D721Med (cell line): ENCODE data around the gene ERAP2.

Experiments used
- DNase-seq: peaks from one replicate; pipeline ENCODE4 v3.0.0; 2011; ENCODE audit warnings: low spot score; ENCODE audit not compliant: insufficient read length
- FAIRE-seq: peaks from 2 replicates; lab custom pipeline; 2011; peaks lifted over from hg19 to GRCh38; lab: Jason Lieb, UNC
- TF ChIP-seq, protein P1 (sequence below): IDR thresholded peaks from 2 replicates; pipeline ENCODE4 v1.5.1; 2012; ENCODE audit warnings: mild to moderate bottlenecking, control low read depth; ENCODE audit not compliant: insufficient read depth; ENCODE audit errors: missing control alignments

ERAP2 gene

DNA sequence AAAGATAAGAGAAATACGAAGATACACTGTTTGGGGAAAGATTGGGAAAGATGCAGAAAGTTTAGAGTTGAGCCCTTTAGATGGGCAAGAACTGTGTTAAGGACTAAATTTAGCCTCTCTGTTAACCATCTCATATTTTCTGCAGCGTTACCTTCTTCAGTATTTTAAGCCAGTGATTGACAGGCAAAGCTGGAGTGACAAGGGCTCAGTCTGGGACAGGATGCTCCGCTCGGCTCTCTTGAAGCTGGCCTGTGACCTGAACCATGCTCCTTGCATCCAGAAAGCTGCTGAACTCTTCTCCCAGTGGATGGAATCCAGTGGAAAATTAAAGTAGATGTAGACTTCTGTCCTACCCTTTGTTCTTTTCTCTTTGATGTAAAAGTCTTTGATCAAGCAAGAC lies 33.1 kb downstream of the ERAP2 start:
- TF ChIP-seq, protein P1, sequence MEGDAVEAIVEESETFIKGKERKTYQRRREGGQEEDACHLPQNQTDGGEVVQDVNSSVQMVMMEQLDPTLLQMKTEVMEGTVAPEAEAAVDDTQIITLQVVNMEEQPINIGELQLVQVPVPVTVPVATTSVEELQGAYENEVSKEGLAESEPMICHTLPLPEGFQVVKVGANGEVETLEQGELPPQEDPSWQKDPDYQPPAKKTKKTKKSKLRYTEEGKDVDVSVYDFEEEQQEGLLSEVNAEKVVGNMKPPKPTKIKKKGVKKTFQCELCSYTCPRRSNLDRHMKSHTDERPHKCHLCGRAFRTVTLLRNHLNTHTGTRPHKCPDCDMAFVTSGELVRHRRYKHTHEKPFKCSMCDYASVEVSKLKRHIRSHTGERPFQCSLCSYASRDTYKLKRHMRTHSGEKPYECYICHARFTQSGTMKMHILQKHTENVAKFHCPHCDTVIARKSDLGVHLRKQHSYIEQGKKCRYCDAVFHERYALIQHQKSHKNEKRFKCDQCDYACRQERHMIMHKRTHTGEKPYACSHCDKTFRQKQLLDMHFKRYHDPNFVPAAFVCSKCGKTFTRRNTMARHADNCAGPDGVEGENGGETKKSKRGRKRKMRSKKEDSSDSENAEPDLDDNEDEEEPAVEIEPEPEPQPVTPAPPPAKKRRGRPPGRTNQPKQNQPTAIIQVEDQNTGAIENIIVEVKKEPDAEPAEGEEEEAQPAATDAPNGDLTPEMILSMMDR, result no peak
- DNase-seq (no peak), FAIRE-seq (no peak)

GRCh38 chr5:96911139-96911538 lies 34.8 kb downstream of the ERAP2 start:
- no peak for FAIRE-seq
- no peak for DNase-seq
- TF ChIP-seq, protein P1, result no peak

DNA sequence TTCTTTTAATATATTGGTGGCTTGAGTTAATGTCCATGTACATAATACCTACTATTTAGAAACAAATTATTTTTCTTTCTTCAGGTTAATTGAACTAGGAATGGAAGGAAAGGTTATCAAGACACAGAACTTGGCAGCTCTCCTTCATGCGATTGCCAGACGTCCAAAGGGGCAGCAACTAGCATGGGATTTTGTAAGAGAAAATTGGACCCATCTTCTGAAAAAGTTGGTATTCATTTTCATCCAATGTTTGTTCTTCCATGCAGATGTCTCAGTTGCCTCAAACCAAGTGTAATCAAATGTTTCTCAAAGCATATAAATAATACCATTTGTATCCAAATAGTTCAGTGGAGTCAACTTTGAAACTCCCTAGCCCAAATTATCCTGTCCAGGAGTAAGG lies 36.9 kb downstream of the ERAP2 start:
- TF ChIP-seq, protein P1, result no peak
- FAIRE-seq, result no peak
- DNase-seq, result no peak

DNA sequence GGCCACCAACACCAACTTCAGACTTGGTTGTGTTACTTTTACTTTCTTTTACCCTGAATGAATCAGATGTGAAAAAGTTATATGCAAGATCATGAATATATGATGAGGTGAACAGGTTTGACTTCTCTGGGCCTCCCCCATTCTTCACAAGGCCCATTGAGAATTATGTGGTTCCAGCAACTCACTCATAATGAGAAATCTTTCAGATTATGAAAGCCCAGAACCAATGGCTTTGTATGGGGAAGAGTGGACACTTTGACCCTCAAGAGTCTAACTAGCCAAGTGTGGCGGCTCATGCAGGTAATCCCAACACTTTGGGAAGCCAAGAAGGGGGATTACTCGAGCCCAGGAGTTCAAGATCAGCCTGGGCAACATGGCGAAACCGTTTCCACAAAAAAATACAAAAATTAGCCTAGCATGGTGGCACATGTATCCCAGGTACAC lies 43.5 kb downstream of the ERAP2 start:
- DNase-seq (no peak), FAIRE-seq (no peak)
- TF ChIP-seq, protein P1, result no peak

GRCh38 chr5:96920744-96921355 lies 44.5 kb downstream of the ERAP2 start:
- no peak for DNase-seq
- TF ChIP-seq, protein P1, result no peak
- no peak for FAIRE-seq

GRCh38 chr5:96922499-96923244 lies 46.4 kb downstream of the ERAP2 start:
- FAIRE-seq (no peak), DNase-seq (no peak)
- TF ChIP-seq, protein P1, result no peak

DNA sequence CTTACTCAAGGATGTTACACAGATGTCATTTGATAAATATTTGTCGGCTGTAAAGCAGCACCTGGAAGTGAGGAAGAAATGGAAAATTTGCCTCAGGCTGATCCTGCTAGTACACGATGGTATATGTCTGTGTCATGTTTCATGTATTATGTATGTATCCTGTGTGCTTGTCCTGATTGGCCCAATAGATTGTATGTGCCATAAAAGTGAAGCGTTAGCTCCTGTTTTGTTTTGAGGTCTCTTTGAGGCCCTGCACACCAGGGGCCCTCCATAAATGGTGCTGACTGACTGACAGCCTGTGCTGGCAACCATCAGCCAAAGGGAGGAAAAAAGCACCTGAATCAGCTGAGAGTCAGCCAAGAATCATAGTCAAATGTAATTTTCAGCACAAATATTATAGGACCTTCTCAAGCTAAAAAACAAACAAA lies 47.7 kb downstream of the ERAP2 start:
- TF ChIP-seq, protein P1, result no peak

More for the DNA sequence above, 47.7 kb downstream of the ERAP2 start:
- DNase-seq (no peak), FAIRE-seq (no peak)
